Inferior parietal cortex (tissue), 1 donor: Measurements from ENCODE around the gene BSG.

Experiments
- DNase-seq: peaks from one replicate; pipeline ENCODE4 v3.0.0-alpha.2; 2016; ENCODE audit errors: extremely low spot score

The BSG gene

DNA sequence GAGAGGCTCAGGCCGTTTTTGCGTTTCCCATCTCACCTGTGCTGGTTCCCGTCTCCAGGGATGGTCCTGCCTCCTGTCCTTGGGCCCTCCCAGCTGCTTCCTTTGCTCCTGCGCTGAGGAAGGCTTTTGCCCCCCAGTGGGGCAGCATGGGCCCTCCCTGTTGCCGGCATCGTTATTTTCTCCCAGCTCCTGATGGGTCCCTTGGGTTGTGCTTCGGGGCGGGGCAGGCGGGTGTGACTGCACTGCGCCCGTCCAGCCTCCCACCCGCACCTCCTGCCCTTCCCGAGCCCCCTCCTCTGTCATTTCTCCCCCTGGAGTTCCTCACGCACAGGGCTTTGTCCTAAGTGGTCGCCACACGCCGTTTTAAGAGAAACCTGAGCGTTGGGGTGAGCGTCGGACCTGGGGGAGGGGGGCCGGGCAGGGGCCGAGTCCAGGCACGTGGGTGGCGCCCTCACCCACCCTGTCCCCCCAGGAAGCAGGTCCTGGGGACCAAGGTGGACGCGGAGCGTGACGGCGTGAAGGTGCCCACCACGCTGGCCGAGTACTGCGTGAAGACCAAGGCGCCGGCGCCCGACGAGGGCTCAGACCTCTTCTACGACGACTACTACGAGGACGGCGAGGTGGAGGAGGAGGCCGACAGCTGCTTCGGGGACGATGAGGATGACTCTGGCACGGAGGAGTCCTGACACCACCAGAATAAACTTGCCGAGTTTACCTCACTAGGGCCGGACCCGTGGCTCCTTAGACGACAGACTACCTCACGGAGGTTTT, 31.3 kb upstream of the BSG start:
- DNase-seq, result no peak

DNA sequence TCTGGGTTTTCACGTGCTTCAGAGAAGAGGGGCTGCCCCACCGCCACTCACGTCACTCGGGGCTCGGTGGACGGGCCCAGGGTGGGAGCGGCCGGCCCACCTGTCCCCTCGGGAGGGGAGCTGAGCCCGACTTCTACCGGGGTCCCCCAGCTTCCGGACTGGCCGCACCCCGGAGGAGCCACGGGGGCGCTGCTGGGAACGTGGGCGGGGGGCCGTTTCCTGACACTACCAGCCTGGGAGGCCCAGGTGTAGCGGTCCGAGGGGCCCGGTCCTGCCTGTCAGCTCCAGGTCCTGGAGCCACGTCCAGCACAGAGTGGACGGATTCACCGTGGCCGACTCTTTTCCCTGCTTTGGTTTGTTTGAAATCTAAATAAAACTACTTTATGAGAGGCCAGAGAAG, 30.7 kb upstream of the BSG start:
- no peak for DNase-seq

DNA sequence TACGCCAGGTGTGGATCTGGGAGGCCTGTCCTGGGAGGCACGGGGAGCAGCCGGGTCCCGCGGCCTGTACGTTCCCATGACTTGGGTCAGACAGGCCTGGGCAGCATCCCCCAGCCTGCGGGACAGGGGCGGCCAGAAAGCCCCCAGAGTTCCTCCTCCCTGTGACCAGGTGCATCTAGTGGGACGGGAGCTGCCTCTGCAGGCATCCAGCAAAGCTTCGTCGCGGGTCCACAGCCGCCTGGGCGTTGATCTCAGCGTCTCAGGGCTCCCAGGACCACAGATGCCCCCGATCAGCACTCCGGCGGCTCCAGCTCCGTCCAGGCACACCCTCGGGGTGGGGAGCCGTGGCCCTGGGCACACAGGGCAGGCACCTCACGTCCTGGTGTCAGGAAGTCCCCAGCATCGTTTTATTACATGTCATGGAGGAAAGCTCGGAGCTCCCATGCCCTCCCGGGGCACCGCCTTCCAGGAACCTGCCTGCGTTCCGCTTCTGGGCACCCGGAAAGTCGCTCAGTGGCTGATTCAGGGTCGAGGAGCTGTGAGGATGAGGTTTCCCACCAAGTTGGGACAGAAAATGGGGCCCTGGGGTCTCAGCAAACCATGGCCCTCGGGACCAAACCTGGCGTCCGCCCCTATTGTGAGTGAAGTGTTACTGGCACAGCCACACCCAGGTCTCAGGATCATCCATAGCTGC, 30.1 kb upstream of the BSG start:
- DNase-seq, result no peak

DNA sequence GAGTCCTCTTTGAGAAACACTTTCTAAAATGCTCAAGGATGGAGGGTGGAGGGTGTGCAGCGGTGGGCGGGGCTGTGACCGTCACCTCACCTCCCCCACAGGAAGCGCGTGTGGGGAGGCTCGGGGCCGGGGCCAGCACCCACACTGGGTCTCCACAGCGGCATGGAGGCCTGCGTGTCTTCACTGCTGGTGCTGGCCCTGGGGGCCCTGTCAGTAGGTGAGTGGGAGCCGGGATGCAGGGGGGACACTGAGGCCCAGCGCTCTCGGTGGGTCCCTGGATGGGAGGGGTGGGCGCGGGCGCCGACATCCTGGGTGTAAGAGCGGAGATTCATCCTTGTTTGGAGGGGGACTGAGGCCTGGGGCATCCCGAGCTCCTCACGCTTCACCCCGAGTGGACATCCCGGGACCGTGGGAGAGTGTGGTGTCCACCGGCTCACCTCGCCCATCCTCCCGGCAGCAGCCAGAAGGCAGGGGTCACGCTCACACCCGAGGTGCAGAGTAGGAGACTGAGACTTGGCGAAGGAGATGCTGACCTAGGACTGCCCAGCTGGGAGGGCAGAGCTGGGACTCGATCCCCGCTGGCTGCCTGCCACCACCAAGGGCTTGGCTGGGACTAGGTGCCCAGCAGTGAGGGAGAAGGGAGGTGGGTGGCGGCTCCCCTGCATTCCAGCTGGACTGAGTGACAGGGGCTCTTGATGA, 28.3 kb upstream of the BSG start, which contains the start of gene GZMM:
TSS of gene GZMM (plus strand) at position 144 of the 699 bp plus-strand sequence. CDS start at position 163, 19 bp downstream.
- no peak for DNase-seq

DNA sequence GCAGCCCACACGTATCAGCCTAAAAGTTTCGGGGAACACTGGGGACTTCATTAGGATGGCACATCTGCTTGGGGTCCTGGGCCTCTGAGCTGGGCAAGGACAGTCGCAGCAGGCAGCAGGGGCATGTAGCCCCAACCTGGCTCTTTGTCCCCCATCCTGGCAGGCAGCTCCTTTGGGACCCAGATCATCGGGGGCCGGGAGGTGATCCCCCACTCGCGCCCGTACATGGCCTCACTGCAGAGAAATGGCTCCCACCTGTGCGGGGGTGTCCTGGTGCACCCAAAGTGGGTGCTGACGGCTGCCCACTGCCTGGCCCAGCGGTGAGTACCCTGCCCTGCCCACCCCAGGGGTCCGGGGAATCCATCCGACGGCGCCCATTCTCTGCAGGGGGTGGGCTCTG, 25.3 kb upstream of the BSG start:
- DNase-seq, result no peak

DNA sequence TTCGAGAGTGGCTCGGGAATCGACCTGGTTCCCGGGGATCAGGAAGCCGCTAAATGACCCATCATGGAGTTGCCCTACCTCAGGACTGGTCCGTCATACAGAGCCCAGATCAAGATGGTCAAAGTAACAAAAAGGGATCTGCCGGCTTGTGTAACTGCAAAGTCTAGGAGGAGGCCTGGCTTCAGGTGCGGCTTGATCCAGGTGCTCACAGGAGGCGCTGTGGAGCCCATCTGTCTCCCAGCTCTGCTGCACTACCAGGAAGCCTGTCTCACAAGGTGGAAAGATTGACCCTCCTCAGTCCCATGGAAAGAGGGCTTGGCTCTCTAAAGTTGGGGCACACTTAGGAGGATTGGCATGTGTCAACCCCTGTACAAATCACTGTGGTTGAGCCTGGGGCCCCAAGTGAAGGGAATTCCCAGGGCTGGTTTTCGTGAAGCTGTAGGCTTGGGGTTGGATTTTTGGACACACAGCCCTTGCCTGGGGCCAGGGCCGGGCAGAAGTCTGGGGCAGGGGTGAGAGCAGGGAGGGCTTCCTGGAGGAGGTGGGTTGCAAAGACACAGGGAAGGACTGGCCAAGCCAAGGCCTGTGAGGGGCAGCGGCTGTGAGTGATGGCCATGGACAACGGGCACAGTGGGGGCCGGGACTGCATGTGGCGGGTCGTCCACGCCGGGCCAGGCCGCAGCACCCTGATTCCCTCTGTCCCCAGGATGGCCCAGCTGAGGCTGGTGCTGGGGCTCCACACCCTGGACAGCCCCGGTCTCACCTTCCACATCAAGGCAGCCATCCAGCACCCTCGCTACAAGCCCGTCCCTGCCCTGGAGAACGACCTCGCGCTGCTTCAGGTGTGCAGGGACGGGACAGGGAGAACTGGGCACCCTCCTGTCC, 24.3 kb upstream of the BSG start:
- no peak for DNase-seq

DNA sequence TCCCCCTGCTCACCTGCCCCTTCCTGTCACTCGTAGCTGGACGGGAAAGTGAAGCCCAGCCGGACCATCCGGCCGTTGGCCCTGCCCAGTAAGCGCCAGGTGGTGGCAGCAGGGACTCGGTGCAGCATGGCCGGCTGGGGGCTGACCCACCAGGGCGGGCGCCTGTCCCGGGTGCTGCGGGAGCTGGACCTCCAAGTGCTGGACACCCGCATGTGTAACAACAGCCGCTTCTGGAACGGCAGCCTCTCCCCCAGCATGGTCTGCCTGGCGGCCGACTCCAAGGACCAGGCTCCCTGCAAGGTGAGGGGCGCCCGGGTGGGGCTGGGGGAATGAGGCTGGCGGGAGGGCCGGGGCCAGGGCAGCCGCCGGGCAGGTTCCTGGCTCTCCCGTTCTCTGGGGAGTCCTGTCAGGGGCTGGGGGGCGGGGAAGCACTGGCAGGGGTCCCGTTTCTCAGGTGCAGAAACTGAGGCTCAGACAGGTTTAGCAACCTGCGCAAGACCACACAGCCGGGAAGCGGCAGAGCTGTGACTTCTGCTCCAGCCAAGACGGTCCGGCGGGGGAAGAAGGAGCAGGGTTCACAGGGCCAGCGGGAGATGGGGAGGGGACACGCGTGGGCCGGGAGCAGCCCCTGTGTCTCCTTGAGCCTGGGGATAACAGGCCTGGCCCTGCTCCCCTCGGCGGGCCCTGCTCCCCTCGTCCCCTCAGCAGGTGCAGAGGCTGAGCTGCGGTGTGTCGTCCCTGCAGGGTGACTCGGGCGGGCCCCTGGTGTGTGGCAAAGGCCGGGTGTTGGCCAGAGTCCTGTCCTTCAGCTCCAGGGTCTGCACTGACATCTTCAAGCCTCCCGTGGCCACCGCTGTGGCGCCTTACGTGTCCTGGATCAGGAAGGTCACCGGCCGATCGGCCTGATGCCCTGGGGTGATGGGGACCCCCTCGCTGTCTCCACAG, 23.2 kb upstream of the BSG start:
- DNase-seq, result no peak

DNA sequence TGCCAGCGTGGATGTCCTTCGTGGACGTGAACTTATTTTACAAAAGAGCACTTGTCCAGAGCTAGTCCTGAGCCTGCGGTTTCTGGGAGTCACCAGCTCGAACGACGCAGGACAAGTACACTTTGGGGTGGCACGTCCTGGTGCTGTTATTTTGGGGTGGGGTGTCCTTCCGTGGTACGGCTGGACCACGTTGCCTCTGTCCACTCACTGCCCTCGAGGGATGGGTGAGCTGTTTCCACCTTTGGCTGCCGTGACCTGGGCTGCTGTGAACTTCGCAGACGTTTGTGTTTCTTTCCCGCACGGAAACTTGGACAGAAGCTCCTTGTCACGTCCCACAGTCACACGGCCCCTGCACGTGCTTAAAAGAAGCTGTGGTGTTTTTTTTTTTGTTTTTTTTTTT, 17.6 kb upstream of the BSG start:
- no peak for DNase-seq

DNA sequence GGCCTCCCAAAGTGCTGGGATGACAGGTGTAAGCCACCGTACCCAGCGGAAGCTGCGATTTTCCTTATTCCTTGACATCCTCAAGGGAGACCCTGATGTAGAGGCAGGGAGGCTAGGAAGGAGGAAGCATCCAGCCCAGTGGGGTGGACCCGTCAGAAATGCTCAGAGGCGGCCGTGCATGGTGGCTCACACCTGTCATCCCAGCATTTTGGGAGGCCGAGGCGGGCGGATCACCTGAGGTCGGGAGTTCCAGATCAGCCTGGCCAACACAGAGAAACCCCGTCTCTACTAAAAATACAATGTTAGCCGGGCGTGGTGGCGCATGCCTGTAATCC, 17.0 kb upstream of the BSG start:
- DNase-seq, result no peak

DNA sequence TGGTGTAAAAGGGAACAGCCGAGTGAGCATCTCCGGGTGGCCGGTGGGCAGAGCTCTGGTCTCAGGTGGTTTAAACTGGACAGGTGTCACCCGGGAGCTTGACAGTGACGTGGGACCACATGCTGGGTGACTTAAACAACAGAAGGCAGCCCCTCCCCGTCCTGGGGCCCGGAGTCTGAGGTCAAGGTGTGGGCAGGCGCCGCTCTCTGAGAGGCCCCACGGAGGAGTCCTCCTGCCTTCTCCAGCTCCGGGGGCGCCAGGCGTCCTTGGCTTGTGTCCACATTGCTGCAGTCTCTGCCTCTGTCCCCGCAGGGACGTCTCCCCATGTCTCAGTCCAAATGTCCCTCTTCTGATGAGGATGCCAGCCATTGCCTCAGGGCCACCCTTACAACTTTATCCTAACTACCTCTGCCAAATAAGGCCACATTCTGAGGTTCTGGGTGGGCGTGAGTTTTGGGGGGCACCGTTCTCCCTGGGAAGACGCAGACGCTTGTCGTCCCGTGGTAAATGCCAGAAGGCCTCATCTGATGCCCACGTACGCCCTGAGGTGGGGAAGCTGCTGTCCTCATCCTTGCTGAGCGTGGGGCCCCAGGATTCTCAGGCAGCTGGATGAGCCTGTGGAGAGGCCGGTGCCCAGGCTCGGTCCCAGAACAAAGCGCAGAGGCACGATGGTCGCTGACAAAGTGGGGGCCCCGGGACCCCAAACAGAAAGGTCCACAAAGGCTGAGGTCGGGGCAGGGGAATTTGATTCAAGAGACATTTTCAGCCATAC, 15.6 kb upstream of the BSG start:
- no peak for DNase-seq

DNA sequence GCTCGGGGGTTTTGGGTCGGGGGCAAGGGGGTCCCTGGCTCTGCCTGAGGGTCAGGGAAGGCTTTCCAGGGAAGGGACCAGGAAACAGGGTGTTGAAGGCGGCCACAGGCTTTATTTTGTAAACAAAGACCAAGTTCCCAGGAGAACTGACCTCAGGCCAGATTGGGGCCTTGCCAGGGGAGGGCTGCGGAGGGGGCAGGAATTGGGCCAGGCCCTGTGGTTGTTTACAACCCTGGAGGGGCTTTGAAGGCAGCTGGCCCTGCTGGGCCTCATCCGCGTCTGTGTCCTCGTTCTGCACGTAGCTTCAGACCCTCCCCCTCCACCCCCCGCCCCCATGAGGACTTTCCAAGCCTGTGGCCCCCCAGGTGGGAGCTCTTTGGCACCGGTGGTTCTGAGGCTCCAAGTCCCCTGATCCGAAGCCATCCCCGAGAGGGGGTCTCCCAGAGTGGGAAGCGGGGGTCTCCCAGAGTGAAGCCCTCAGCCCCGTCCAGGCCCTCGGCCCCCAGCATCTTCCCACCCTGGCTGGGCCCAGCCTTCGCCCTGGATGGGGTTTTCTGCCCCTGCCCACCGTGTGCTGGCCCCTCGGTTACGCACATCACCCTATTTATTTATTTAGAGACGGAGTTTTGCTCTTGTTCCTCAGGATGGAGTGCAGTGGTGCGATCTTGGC, 13.5 kb upstream of the BSG start:
- DNase-seq, result no peak

DNA sequence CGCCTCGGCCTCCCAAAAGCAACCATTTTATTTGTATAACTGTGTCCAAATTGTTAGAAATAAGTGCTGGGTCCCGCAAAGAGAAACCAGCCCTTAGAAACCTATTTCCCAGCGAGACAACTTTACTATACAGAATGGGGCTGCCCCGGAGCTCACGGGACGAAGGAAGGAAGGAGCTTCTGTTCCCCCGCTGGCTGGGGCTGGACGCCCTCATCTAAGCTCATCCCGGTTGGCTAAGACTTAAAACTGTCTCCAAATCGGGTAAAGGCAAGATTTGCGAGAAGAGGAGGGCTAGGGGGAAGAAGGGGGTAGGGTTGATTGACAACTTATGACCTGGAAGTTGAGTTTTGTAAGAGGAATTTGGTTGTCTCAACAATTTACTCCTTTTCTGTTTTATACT, 12.3 kb upstream of the BSG start:
- DNase-seq, result no peak

DNA sequence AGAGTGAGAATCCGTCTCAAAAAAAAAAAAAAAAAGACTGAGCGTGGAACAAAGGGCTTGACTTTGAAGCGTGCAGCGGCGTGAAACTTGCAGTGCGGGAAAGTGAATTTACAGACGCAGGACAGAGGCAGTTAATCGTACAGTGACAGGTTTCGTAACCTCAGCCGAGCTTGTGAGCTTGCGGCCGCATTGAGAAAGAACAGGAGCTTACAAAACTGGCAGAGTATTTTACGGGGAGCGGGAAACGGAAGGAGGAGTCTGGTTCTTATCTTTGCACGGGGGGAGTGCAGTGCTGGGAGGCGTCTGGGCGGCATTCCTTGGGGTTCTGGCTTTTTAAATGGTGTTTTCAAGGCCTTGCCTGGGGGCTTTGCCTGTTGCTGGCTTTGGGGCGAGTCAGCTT, 6.0 kb upstream of the BSG start:
- no peak for DNase-seq

DNA sequence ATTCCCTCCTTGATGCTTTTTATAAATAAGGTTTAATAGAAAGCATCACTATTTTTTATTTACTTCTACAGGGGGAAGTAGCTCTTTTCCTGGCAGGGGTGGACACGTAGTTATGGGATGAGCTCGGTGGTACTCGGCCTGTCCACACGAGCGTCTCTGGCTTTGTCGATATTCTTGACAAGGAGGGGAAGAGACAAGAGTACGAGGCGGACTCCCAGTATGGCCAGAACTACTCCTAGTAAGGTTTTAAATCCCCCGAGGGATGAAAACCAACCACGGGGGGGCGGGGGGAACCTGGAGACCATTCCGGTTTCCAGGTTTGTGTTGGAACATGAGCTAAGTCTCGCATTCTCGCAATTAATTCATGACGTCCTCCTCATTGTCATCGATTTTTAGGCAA, 5.6 kb upstream of the BSG start:
- DNase-seq, result no peak

DNA sequence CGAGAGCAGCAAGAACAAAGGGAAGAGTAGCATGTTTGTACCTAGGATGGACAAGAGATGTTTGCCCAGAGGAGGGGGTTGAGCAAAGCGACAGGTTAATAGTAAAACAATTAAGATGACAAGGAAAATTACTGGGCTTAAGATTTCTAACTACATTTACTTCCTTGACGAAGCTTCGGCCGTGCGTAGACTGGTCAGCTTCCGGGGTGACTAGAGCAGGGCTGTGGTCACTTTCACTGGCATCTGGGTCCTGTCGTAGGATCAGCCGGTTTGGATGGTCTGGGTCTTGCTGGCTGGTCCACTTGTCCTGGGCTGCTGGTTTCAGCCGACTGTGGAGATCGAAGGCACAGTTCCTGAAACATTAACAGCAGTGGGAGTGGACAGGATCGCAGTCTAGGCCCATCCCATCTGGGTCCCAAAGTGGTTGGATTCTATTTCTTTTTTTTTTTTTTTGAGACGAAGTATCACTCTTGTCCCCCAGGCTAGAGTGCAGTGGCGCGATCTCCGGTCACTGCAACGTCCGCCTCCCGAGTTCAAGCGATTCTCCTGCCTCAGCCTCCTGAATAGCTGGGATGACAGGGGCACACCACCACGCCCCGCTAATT, 5.0 kb upstream of the BSG start:
- DNase-seq, result no peak

DNA sequence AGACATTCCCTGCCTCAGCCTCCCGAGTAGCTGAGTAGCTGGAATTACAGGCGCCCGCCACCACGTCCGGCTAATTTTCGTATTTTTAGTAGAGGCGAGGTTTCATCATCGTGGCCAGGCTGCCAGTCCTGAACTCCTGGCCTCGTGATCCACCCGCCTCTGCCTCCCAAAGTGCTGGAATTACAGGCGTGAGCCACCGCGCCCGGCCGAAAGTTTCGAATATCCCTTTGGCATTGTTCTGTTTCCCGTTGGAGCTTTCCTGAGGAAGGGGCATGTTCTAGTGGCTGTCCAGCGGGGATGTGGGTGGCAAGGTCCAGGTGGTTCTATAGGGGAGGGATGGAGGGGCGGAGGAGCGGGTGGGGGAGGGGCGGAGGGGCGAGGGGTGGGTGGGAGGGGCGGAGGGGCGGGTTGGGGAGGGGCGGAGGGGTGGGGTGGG, 2.1 kb upstream of the BSG start:
- no peak for DNase-seq

DNA sequence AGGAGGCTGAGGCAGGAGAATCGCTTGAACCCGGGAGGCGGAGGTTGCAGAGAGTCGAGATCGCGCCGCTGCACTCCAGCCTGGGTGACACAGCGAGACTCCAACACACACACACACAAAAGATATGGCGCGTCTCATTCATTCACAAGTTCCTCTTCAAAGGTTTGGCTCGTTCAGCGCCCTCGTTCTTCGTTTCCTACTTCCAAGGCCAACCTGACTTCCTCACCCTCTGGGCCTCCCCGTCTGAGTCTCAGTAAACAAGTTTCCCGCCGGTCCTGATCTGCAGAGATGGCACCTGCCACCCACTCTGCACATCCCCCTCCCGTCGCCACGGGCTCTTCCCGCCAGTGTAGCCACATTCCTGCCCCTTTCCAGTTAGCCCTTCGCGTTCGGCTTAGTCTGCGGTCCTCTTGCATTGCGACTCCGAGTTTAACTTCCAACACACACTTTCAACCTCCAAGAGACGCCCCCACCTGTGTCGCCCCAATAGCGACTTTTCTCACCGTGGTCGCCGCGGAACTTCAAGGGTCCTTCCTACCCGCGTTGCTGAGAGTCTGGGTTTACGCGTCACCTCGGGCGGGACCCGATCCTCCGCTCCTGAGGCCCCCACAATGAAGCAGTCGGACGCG, 1.3 kb upstream of the BSG start:
- no peak for DNase-seq

DNA sequence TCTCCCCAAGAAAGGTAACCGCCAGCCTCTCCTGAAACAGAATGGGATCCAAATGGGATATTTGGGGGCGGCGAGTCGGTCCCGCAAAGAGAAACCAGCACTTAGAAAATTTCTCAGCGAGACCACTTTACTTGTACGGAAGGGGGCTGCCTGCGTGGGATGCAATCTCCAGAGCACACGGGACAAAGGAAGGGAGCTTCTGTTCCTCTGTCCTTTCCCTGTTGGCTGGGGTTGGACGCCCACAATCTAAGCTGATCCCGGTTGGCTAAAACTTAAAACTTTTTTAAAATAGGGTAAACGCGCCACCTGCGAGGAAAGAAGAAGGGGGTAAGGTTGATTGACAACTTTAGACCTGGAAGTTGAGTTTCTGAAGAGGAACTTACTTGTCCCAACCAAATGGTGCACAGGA, 826 bp upstream of the BSG start:
- DNase-seq, result no peak
